HL-60/S4 treated with retinoic acid at 250 ng/mL for 4 days and 3 days (cell line): Measurements from ENCODE around the gene P4HA1.

Experiments used
- in situ Hi-C: fragments of 300-500 bp; cut with MboI; formaldehyde crosslinking; loops from 2 replicates; pipeline ENCODE4 v1.7.0; 2022; ENCODE audit warnings: low sequenced_read_pairs

P4HA1 gene

DNA sequence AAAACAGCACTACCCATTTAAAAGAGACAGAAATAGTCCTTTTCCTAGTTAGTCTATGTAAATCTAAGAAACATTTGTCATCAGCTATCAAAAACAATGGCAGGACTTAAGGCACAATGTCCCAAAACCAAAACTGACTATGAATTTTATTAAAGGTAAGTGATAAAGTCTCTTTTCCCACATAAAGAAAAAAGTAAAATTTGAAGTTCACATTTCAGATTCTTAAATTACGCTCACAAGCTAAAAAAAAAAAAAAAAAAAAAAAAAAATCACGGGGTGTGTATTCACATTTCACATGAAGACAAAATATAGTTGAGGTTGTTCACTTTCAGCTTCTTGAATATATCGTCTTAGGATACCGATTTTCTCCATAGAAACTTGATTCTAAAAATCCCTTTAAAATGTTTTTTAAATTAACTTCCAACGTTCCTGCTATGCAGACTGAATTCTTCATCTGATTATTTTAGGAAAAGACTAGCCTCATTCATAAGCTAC, 1.6 kb downstream of the P4HA1 start:
- in situ Hi-C loops: no loop called here

DNA sequence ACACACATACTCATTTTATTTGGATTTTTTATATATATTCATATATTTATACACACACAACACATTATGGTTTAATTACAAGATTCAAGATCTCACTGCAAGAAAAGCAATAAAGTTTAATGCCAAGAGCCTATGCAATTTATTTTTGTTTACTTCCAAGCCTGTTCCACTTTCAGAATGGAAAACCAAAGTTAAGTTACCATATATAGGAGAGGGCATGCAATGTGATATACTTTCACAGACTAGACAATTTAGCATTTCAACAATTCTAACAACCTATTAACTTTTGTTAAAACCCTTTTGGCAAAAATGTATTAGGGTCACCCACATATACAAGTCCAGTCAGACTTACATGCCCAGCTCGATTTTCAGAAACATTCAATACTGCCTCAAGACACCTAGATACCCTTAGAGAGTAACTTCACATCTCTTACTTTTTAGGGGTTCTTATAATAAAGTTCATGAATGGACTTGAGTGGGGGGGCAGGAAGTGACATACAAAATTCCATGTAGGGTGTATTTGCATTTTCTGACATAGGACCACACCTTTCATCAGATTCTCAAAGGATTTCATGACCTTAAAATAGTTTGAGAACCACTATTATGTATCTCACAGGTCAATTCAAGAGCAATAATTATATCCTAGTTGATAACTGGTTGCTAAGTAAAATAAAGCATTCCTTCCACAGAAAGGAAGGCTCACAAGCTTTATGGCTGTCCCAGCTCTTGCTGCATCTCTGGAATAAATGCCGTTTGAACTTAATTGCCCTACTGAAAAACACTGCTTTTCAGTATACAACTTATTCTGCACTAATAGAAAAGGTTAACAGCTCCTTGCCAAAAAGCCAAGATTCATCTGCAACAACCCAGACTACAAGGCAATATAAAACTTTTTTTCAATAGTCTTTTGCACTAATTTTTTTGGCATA, 2.5 kb downstream of the P4HA1 start:
- in situ Hi-C loops: no loop called here

DNA sequence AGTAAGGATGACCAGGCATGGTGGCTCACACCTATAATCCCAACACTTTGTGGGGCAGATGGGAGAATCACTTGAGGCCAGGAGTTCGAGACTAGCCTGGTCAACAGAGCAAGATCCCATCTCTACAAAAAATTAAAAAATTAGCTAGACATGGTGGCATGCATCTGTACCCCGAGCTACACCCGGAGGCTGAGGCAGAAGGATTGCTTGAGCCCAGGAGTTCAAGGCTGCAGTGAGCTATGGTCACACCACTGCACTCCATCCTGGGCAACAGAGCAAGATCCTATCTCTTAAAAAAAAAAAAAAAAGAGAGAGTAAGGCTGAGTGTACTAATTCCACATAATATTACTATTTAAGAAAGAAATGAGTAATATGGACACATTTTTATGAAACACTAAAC, 3.8 kb downstream of the P4HA1 start:
- in situ Hi-C loops: no loop called here

DNA sequence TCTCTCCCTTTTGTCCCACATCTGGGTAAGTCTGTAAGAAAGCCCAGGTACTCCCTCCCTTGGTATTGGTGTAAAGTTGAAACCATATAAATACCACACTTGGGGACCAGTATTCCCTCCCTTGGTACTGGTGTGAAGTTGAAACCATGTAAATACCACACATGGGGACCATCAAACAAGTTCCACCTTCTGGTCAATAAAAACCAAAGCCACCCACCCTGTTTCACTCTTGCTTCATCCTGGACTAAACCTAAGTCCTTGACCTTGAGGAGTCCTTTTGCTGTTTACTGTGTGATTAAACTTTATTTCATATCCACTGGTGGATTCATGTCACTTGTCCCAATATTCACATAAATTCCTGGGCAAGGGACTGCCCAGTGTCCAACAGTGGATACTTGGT, 8.4 kb downstream of the P4HA1 start:
- in situ Hi-C loops: no loop called here

DNA sequence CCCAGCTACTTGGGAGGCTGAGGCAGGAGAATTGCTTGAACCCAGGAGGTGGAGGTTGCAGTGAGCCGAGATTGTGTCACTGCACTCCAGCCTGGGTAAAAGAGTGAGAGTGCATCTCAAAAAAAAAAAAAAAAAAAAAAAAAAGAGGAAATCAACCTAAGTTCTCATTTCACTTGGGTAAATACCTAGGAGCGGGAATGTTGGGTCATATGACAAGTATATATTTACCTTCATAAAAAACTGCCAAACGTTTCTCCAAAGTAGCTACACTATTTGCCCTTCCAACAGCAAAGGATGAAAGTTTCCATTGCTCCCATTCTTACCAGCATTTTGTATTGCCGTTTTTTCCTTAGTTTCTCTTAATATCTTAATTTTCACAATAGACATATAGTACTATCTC, 9.8 kb downstream of the P4HA1 start:
- in situ Hi-C loops: no loop called here

DNA sequence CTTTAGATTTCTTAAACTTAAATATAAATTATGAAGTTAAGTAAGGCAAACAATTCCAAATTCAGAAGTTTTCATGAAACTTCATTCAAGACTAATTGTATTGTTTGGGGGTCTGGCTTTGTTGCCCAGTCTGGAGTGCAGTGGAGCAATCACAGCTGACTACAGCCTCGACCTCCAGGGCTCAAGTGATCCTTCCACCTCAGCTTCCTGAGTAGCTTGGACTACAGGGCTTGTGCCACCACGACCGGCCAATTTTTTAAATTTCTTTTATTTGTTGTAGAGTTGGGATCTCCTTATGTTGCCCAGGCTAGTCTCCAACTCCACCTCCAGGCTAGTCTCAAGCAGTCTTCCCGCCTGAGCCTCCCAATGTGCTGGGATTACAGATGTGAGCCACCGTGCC, 12.5 kb downstream of the P4HA1 start:
- in situ Hi-C loops: no loop called here

DNA sequence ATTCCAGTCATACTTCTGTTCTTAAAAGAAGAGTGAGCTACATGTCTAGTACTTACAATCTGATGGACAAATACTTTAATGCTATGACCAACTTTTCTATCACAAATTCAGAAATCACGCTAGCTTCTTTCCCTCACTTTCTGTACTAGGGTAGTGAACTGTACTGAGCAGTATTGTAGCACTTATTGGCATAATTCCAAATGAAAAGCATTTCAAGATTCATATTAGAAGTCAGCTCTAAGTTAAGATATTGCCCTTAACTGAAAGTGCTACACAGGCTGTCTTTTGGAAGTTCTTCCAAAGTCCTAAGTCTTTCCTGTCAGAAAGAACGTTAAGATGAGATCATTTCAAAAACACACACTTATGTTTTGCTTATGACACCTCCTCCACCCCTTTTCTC, 13.4 kb downstream of the P4HA1 start:
- in situ Hi-C loops: no loop called here

DNA sequence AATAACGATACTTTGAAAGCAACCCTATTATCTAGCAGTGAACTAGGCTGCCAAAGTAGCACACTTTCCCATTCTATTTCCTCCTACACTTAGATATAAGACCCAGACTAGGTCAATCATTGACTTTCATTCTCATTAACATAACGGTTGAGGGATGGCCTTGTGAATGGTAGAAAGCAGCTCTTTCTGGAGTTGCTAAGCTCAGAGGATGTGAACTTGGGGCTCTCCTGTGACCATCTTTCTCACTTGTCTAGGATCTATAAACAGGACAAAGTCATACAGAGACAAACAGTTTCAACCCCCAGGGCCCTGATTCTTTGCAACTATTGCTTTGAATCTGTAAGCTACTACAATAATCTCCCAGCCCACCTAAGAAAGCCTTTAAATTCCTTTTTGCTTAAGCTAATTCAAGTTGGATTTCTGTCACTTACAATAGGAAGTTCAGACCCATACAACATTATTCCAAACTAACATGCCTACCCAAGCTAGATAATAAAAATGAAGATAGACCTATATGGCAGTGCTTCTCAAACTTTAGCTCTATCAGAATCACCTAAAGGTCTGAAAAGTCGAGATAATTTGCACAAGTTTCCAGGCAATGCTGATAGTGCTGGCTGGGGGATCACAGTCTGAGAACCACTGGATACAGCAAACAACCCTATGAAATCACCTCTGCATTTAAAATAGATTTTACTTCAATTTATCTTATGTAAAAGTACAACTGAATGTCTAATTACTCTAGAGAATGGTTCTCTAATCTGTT, 16.7 kb downstream of the P4HA1 start:
- in situ Hi-C loops: no loop called here

DNA sequence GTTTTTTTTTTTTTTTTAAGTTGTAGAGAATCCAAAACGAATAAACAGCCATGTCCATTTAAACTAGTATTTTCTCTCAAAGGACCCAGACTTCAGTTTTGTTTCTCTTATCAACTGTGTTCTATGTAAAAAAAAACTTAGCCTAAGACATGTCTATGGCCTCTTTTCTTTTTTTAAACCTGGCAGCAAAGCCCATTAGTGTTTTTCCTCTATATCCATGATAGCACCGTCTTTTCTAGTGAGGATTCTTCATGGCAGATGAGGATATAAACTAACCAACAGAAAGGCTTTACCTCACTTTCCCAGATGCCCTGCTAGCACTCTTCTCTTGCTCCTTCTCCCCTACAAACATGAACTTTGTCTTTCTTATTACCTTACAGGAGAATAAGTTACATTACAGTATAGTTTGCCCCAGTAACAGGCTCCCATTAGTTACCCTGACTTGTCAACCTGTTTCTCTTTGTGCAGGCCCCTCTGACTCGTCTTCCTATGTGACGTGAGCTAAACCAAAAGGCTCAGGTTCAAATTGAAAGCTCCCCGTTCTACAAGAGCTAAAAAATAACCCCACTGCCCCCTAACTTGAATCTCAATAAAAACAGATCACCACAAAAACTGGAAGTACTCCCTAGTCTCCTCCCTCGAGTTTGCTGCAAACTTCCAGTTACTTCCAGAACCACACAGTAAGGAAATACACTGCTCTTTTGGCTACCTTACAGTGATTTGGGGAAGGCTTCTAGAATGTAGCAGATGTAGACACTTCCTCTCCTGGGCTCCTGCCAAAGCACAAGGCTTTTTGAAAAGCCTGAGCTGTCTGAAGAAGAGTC, 20.1 kb downstream of the P4HA1 start:
- in situ Hi-C loops: no loop called here

DNA sequence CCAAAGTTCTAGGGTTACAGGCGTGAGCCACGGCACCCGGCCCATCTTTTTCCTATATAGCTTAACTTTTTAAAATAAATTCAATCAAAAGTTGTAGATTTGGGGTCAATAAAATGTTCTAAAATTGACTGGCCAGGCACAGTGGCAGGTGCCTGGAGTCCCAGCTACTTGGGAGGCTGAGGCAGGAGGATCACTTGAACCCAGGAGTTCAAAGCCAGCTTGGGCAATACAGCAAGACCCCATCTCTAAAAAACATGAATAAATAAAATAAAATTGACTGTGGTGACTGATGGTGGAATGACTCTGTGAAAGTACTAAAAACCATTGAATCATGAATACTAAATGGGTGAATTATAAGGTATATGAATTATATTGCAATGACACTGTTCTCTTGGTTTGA, 20.8 kb downstream of the P4HA1 start:
- in situ Hi-C loops: no loop called here

DNA sequence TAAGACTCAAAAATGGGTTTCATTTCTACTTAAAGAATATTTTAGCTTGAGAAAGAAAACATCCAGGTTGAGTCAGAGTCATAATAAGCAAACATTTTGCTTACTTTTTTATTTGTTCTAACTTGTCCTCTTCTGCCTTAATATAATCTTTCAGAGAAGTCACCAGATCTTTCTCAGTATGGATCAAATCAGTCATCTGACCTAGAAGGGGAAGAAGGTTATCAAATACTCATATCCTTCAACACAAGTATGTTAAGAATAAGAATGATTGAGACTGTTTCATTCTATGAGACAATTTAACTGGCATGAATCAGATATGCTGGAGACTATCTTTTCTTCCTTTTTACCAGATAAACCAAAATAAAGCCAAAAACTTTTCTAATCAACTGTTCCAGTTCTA, 23.0 kb downstream of the P4HA1 start:
- in situ Hi-C loops: loop anchor here (25.0 kb wide), 1 partner anchor 711 kb away; the partner anchor contains the start of gene DNAJB12

DNA sequence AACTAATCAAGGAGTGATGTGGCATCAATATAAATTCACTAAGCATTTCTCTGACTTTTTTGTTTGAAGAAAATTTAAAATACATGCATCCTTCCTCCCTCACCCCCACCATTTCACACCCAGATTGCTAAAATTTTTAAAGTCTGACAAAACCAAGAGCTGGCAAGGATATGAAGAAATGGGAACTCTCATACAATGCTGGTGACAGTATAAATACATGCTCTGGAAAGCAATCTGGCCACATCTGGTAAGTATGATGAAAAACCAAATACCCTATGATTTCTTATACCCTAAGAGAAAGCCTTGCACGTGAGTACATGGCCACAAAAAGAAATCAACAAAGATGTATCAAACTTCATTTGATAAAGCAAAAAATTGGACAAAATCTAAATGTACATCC, 31.2 kb downstream of the P4HA1 start:
- in situ Hi-C loops: loop anchor here (25.0 kb wide), 1 partner anchor 703 kb away; the partner anchor contains the start of gene DNAJB12

DNA sequence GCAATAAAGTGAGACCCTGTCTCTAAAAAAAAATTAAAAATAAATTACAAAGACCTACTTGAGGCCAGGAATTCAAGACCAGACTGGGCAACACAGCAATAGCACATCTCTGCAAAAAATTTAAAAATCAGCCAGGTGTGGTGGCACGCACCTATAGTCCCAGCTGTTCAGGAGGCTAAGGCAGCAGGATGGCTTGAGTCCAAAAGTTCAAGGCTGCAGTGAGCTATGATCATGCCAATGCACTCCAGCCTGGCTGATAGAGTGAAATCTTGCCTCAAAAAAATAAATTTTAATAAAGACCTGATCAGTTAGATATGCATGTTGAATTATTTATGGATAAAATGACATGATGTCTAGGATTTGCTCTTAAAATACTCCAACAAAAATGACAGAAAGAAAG, 34.9 kb downstream of the P4HA1 start:
- in situ Hi-C loops: loop anchor here (25.0 kb wide), 1 partner anchor 699 kb away; the partner anchor contains the start of gene DNAJB12

DNA sequence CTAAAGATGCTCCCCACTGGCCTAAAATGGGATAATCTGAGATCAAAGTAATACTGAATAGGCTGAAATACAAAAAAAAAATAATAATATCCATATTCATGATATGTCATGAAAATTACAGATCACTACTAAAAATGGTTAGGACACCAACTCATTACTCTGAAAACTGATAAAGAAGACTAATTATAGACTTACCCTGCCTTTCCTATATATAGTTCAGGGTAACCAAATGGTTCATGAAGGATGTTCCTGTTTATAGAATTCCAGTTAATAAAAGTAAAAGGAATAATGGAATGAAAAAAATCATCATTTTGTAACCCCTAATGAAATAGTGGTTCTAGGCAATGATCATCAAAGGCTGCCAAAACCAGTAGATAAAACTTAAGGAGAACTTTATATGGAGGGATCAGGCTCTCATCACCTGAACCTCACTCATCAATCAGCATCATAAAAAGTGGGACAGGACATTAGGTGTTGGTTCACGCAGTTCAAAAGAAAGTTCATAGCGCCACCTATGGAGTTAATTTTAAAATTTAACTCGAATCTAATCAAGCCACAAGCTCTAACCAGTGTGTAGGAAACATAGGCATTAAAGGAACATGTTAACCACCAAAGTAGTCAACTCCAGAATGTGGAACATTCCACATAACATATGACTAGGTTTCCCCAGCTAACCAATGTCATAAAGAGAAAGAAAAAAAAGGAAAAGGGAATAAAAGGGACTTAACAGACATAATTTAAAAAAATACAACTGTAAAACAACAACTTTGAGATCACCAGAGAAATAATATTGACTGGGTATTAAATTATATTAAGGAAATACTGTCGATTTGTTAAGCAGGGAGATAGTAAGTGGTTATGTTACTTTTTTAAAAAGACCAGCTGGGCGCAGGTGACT, 35.7 kb downstream of the P4HA1 start:
- in situ Hi-C loops: loop anchor here (25.0 kb wide), 1 partner anchor 699 kb away; the partner anchor contains the start of gene DNAJB12

DNA sequence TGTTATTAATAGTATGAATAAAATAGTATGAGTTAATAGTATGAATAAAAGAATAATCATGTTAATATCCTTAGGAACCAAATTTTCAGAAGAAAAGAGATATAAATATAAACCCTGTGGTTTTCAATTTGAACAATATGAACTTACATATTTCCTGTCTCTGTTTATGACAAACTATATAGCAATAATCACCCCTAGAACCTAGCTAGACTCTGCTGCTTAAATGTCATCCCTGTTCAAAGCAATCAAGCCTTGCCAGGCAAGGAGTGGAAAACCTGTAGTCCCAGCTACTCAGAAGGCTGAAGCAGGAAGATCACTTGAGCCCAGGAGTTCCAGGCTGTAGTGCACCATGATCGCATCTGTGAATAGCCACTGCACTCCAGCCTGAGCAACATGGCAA, 36.5 kb downstream of the P4HA1 start:
- in situ Hi-C loops: loop anchor here (25.0 kb wide), 1 partner anchor 698 kb away; the partner anchor contains the start of gene DNAJB12

DNA sequence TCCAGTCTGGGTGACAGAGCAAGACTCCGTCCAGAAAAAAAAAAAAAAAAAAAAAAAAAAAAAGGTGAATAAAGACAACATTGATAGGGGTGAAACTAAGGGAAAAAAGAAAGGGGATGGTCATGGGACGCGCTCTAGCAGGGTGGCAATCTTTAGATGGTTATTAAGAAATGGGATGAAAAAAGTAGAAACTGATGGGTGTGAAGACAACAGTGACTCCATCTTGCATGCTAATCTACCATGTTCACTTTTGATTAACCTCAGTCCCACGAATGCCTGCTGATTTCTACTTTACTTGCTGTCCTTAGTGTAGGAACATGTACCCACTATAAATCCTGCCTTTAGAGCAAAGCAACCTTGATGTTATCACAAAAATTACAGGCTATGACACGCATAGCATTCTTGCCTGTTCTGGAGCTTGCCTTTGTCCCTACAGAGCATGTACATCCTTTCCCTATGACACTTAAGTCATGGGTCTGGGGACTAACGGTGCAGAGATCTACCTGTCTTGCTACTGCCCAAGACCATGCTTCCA, 38.5 kb downstream of the P4HA1 start:
- in situ Hi-C loops: loop anchor here (25.0 kb wide), 1 partner anchor 696 kb away; the partner anchor contains the start of gene DNAJB12

DNA sequence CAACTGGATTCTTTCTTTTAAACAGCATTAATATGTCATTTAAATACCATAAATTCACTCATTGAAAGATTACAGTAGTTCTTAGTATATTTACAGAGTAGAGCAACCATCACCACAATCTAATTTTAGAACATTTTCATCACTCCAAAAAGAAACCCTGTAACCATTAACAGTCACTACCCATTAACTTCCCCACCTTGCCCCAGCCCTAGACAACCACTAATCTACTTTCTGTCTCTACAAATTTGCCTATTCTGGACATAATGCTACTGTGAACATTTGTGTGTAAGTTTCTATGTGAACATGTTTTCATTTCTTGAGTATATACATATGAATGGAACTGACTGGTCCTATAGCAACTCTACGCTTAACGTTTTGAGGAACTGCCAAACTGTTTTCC, 42.4 kb downstream of the P4HA1 start:
- in situ Hi-C loops: loop anchor here (25.0 kb wide), 1 partner anchor 692 kb away; the partner anchor contains the start of gene DNAJB12

DNA sequence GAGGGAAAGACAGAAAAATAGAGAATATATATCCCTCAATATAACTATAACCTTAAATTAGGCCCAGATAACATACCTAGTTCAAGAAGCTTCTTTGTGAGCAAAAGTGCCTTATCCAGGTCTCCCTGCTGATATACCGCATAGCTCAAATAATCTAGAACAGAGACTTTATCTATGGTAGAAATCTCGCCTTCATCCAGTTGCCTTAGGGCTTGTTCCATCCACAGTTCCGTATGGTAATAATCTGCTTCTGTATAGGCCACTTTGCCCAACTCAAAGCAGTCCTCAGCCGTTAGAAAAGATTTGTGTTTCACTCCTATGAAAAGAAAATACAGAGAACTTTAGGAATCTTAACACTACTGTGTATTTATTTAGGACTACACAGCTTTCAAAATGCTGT, 43.4 kb downstream of the P4HA1 start:
- in situ Hi-C loops: loop anchor here (25.0 kb wide), 1 partner anchor 691 kb away; the partner anchor contains the start of gene DNAJB12
